ENCODE data around the gene CHST15.
A peak's percentile ranks its signal among the peaks of the same experiment; 100 is the strongest.

CHST15 gene

GRCh38 chr10:124044143-124044862, 49.1 kb downstream of the CHST15 start:
- H3K4me3 ChIP-seq (ENCODE audit: low read depth in 1 of 2, low read length in 2 of 2) = no peak overlapping the region
- no peaks in the 10 kb centered on the region for H3K27me3 ChIP-seq (ENCODE audit: control insufficient read depth in 1 of 2, insufficient read depth in 2 of 2, low read length in 2 of 2)
- peaks cover 19% of the 10 kb centered on the region for H3K4me1 ChIP-seq (ENCODE audit: insufficient read depth, low read length)
- H3K9ac ChIP-seq (ENCODE audit: low read length) = no peak overlapping the region
- H3K36me3 ChIP-seq (ENCODE audit: insufficient read depth, low read length) = peaks cover 28% of the 10 kb centered on the region
- no peaks in the 10 kb centered on the region for H3K9me3 ChIP-seq (ENCODE audit: low read length)
- H3K27ac ChIP-seq (ENCODE audit: low read depth, low read length) = peak overlapping the region; percentile 47

GRCh38 chr10:124043310-124044142, 49.9 kb downstream of the CHST15 start:
- Histone ChIP-seq H3K36me3 (ENCODE audit: insufficient read depth, low read length) (peaks cover 36% of the 10 kb centered on the region), H3K27ac (ENCODE audit: low read depth, low read length) (peak overlapping the region; percentile 47), H3K4me1 (ENCODE audit: insufficient read depth, low read length) (peaks cover 19% of the 10 kb centered on the region), H3K4me3 (ENCODE audit: low read depth in 1 of 2, low read length in 2 of 2) (no peak overlapping the region), H3K9ac (ENCODE audit: low read length) (no peak overlapping the region), H3K9me3 (ENCODE audit: low read length) (no peaks in the 10 kb centered on the region), H3K27me3 (ENCODE audit: control insufficient read depth in 1 of 2, insufficient read depth in 2 of 2, low read length in 2 of 2) (no peaks in the 10 kb centered on the region)

GRCh38 chr10:124042656-124043309, 50.6 kb downstream of the CHST15 start:
- Histone ChIP-seq H3K9ac (ENCODE audit: low read length) (no peak overlapping the region), H3K36me3 (ENCODE audit: insufficient read depth, low read length) (peaks cover 40% of the 10 kb centered on the region), H3K27ac (ENCODE audit: low read depth, low read length) (peak overlapping the region; percentile 47), H3K27me3 (ENCODE audit: control insufficient read depth in 1 of 2, insufficient read depth in 2 of 2, low read length in 2 of 2) (no peaks in the 10 kb centered on the region), H3K4me1 (ENCODE audit: insufficient read depth, low read length) (peaks cover 19% of the 10 kb centered on the region), H3K9me3 (ENCODE audit: low read length) (no peaks in the 10 kb centered on the region), H3K4me3 (ENCODE audit: low read depth in 1 of 2, low read length in 2 of 2) (no peak overlapping the region)

GRCh38 chr10:124041675-124042445, 51.5 kb downstream of the CHST15 start:
- peaks cover 49% of the 10 kb centered on the region for H3K36me3 ChIP-seq (ENCODE audit: insufficient read depth, low read length)
- H3K27me3 ChIP-seq (ENCODE audit: control insufficient read depth in 1 of 2, insufficient read depth in 2 of 2, low read length in 2 of 2) = no peaks in the 10 kb centered on the region
- no peak overlapping the region for H3K9ac ChIP-seq (ENCODE audit: low read length)
- no peak overlapping the region for H3K4me3 ChIP-seq (ENCODE audit: low read depth in 1 of 2, low read length in 2 of 2)
- peaks cover 19% of the 10 kb centered on the region for H3K4me1 ChIP-seq (ENCODE audit: insufficient read depth, low read length)
- H3K9me3 ChIP-seq (ENCODE audit: low read length) = no peaks in the 10 kb centered on the region
- H3K27ac ChIP-seq (ENCODE audit: low read depth, low read length) = peak overlapping the region; percentile 47

- H3K9me3 ChIP-seq (ENCODE audit: low read length) = no peaks in the 10 kb centered on the region
- H3K36me3 ChIP-seq (ENCODE audit: insufficient read depth, low read length) = peaks cover 61% of the 10 kb centered on the region
- no peak overlapping the region for H3K9ac ChIP-seq (ENCODE audit: low read length)
- no peak overlapping the region for H3K4me3 ChIP-seq (ENCODE audit: low read depth in 1 of 2, low read length in 2 of 2)
- peaks cover 18% of the 10 kb centered on the region for H3K4me1 ChIP-seq (ENCODE audit: insufficient read depth, low read length)
- H3K27ac ChIP-seq (ENCODE audit: low read depth, low read length) = no peak overlapping the region
- H3K27me3 ChIP-seq (ENCODE audit: control insufficient read depth in 1 of 2, insufficient read depth in 2 of 2, low read length in 2 of 2) = no peaks in the 10 kb centered on the region
These were observed 52.8 kb downstream of the CHST15 start for GRCh38 chr10:124040451-124041188.

- no peak overlapping the region for H3K27ac ChIP-seq (ENCODE audit: low read depth, low read length)
- no peak overlapping the region for H3K4me3 ChIP-seq (ENCODE audit: low read depth in 1 of 2, low read length in 2 of 2)
- peaks cover 13% of the 10 kb centered on the region for H3K4me1 ChIP-seq (ENCODE audit: insufficient read depth, low read length)
- no peak overlapping the region for H3K9ac ChIP-seq (ENCODE audit: low read length)
- peaks cover 65% of the 10 kb centered on the region for H3K36me3 ChIP-seq (ENCODE audit: insufficient read depth, low read length)
- H3K27me3 ChIP-seq (ENCODE audit: control insufficient read depth in 1 of 2, insufficient read depth in 2 of 2, low read length in 2 of 2) = no peaks in the 10 kb centered on the region
- H3K9me3 ChIP-seq (ENCODE audit: low read length) = no peaks in the 10 kb centered on the region
These were observed 53.9 kb downstream of the CHST15 start for GRCh38 chr10:124039483-124040013.

GRCh38 chr10:124037784-124038183, 55.6 kb downstream of the CHST15 start:
- Histone ChIP-seq H3K27ac (ENCODE audit: low read depth, low read length) (no peak overlapping the region), H3K4me1 (ENCODE audit: insufficient read depth, low read length) (peaks cover 22% of the 10 kb centered on the region), H3K27me3 (ENCODE audit: control insufficient read depth in 1 of 2, insufficient read depth in 2 of 2, low read length in 2 of 2) (no peaks in the 10 kb centered on the region), H3K36me3 (ENCODE audit: insufficient read depth, low read length) (peaks cover 59% of the 10 kb centered on the region), H3K9ac (ENCODE audit: low read length) (no peak overlapping the region), H3K9me3 (ENCODE audit: low read length) (no peaks in the 10 kb centered on the region), H3K4me3 (ENCODE audit: low read depth in 1 of 2, low read length in 2 of 2) (no peak overlapping the region)

GRCh38 chr10:124037286-124037685, 56.1 kb downstream of the CHST15 start:
- H3K4me1 ChIP-seq (ENCODE audit: insufficient read depth, low read length) = peaks cover 22% of the 10 kb centered on the region
- no peaks in the 10 kb centered on the region for H3K9me3 ChIP-seq (ENCODE audit: low read length)
- H3K27me3 ChIP-seq (ENCODE audit: control insufficient read depth in 1 of 2, insufficient read depth in 2 of 2, low read length in 2 of 2) = no peaks in the 10 kb centered on the region
- H3K9ac ChIP-seq (ENCODE audit: low read length) = no peak overlapping the region
- H3K4me3 ChIP-seq (ENCODE audit: low read depth in 1 of 2, low read length in 2 of 2) = no peak overlapping the region
- no peak overlapping the region for H3K27ac ChIP-seq (ENCODE audit: low read depth, low read length)
- H3K36me3 ChIP-seq (ENCODE audit: insufficient read depth, low read length) = peaks cover 55% of the 10 kb centered on the region

- H3K4me3 ChIP-seq (ENCODE audit: low read depth in 1 of 2, low read length in 2 of 2) = no peak overlapping the region
- no peak overlapping the region for H3K9ac ChIP-seq (ENCODE audit: low read length)
- no peaks in the 10 kb centered on the region for H3K27me3 ChIP-seq (ENCODE audit: control insufficient read depth in 1 of 2, insufficient read depth in 2 of 2, low read length in 2 of 2)
- H3K9me3 ChIP-seq (ENCODE audit: low read length) = no peaks in the 10 kb centered on the region
- H3K27ac ChIP-seq (ENCODE audit: low read depth, low read length) = no peak overlapping the region
- H3K4me1 ChIP-seq (ENCODE audit: insufficient read depth, low read length) = peaks cover 27% of the 10 kb centered on the region
- peaks cover 50% of the 10 kb centered on the region for H3K36me3 ChIP-seq (ENCODE audit: insufficient read depth, low read length)
These were observed 56.7 kb downstream of the CHST15 start for GRCh38 chr10:124036746-124037145.

- Histone ChIP-seq H3K9ac (ENCODE audit: low read length) (no peak overlapping the region), H3K4me1 (ENCODE audit: insufficient read depth, low read length) (peaks cover 34% of the 10 kb centered on the region), H3K36me3 (ENCODE audit: insufficient read depth, low read length) (peaks cover 51% of the 10 kb centered on the region), H3K9me3 (ENCODE audit: low read length) (no peaks in the 10 kb centered on the region), H3K27me3 (ENCODE audit: control insufficient read depth in 1 of 2, insufficient read depth in 2 of 2, low read length in 2 of 2) (no peaks in the 10 kb centered on the region), H3K4me3 (ENCODE audit: low read depth in 1 of 2, low read length in 2 of 2) (no peak overlapping the region), H3K27ac (ENCODE audit: low read depth, low read length) (no peak overlapping the region)
These were observed 57.4 kb downstream of the CHST15 start for GRCh38 chr10:124035928-124036558.

Measured in muscle layer of colon (tissue), 2 donors.